Measurements from ENCODE around the gene SNTG2. TPM values are rescaled to one million over a fixed set of nuclear protein-coding genes. Genes with fewer than 3 reads are reported as not detected.

The SNTG2 gene
- total RNA-seq, 4 donors from 2014 or later, result 3.3 to 7.4 (median 4.5) TPM

DNA sequence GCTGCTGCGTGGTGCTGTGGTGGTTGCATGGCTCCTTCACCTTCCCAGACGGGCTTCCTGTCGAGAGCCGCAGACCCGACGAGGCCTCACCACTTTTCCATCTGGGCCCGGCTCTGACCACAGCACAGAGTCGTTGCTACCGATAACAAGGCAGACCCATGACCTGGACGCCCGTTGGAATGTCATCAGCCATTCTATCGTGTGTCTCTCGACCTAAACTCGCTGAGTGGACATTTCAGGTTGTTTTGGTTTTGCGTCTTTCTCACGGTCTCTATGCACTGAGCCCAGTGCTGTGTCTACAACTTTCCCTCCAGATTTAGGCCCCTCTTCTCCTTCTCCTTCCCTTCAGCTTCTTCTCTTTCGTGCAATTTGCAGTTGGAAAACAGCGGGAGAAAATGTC lies 257.9 kb downstream of the SNTG2 start:
- Histone ChIP-seq H3K36me3 (no peaks in the 10 kb centered on the region), H3K27me3 (no peaks in the 10 kb centered on the region), H3K4me1 (no peaks in the 10 kb centered on the region), H3K27ac (replicated peaks in 1 of 4) (no peak overlapping the region), H3K9me3 (peaks cover 0 to 5% (median 2%) of the 10 kb centered on the region in 4 donors), H3K4me3 (no peak overlapping the region)
- intact Hi-C loops (cut with DNase I), result no loop called here
- 90% methylated on average over 17 of the region's 18 CpGs for WGBS
- no peak for TF ChIP-seq POLR2A (IDR thresholded peaks at IDR 0.05; ENCODE audit: low read depth)
- no peak for TF ChIP-seq POLR2AphosphoS5 (IDR thresholded peaks at IDR 0.05)
- no peak for TF ChIP-seq EP300 (IDR thresholded peaks at IDR 0.05)
- TF ChIP-seq, protein P1, sequence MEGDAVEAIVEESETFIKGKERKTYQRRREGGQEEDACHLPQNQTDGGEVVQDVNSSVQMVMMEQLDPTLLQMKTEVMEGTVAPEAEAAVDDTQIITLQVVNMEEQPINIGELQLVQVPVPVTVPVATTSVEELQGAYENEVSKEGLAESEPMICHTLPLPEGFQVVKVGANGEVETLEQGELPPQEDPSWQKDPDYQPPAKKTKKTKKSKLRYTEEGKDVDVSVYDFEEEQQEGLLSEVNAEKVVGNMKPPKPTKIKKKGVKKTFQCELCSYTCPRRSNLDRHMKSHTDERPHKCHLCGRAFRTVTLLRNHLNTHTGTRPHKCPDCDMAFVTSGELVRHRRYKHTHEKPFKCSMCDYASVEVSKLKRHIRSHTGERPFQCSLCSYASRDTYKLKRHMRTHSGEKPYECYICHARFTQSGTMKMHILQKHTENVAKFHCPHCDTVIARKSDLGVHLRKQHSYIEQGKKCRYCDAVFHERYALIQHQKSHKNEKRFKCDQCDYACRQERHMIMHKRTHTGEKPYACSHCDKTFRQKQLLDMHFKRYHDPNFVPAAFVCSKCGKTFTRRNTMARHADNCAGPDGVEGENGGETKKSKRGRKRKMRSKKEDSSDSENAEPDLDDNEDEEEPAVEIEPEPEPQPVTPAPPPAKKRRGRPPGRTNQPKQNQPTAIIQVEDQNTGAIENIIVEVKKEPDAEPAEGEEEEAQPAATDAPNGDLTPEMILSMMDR (IDR thresholded peaks at IDR 0.05), result no peak
- no peak for DNase-seq (ENCODE audit: extremely low spot score)

DNA sequence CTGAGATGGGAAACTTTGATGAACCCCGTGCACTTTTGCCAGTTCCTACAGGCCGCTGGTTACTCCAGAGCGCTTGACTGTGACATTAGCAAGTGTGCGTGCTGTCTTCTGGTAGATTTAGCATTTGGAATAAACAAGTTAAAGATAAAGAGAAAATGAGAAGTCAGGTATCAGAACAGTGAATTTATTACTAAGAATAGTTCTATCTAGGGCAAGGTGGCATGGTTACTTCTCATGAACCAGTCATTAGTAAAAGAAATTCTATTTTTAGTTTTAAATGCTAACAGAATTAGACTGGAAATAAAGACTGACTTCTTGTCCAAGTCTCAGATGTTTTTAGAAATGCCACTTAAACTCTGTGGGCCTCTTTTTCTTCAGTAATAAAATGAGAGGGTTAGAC lies 258.6 kb downstream of the SNTG2 start:
- H3K27ac ChIP-seq (replicated peaks in 1 of 4), result no peak overlapping the region
- no peak overlapping the region for H3K4me3 ChIP-seq
- H3K9me3 ChIP-seq, result peaks cover 0 to 12% (median 9%) of the 10 kb centered on the region in 4 donors
- TF ChIP-seq POLR2AphosphoS5 (IDR thresholded peaks at IDR 0.05), result no peak
- no peak for TF ChIP-seq POLR2A (IDR thresholded peaks at IDR 0.05; ENCODE audit: low read depth)
- TF ChIP-seq, protein P1 (IDR thresholded peaks at IDR 0.05), result no peak
- TF ChIP-seq EP300 (IDR thresholded peaks at IDR 0.05), result no peak
- no peak for DNase-seq (ENCODE audit: extremely low spot score)
- intact Hi-C loops (cut with DNase I), result no loop called here
- H3K36me3 ChIP-seq, result no peaks in the 10 kb centered on the region
- no peaks in the 10 kb centered on the region for H3K4me1 ChIP-seq
- no peaks in the 10 kb centered on the region for H3K27me3 ChIP-seq
- 93% methylated on average over 4 of the region's 4 CpGs for WGBS

DNA sequence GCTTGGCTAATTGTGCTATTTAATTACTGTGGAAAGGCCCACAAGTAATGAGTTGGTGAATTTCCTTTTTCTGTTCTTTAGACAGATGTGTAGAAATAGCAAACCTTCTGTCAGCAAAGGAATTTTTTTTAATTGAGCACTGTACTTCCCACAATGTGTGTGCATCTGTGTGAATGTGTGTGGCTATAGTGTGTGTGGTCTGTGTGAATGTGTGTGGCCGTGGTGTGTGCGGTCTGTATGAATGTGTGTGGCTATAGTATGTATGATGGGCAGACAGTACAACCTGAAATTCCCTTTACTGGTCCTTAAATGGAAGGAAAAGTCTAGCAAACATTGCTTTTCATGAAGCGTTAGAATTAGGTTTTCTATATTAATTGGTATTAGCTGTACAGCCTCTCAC lies 259.1 kb downstream of the SNTG2 start:
- DNase-seq (ENCODE audit: extremely low spot score), result no peak
- TF ChIP-seq, protein P1 (IDR thresholded peaks at IDR 0.05), result no peak
- no peak for TF ChIP-seq POLR2A (IDR thresholded peaks at IDR 0.05; ENCODE audit: low read depth)
- TF ChIP-seq POLR2AphosphoS5 (IDR thresholded peaks at IDR 0.05), result no peak
- no peak for TF ChIP-seq EP300 (IDR thresholded peaks at IDR 0.05)
- no peak overlapping the region for H3K4me3 ChIP-seq
- H3K27ac ChIP-seq (replicated peaks in 1 of 4), result no peak overlapping the region
- H3K4me1 ChIP-seq, result no peaks in the 10 kb centered on the region
- H3K9me3 ChIP-seq, result peaks cover 0 to 14% (median 11%) of the 10 kb centered on the region in 4 donors
- H3K27me3 ChIP-seq, result no peaks in the 10 kb centered on the region
- no peaks in the 10 kb centered on the region for H3K36me3 ChIP-seq
- intact Hi-C loops (cut with DNase I), result no loop called here
- WGBS, result 93% methylated on average over 3 of the region's 3 CpGs

DNA sequence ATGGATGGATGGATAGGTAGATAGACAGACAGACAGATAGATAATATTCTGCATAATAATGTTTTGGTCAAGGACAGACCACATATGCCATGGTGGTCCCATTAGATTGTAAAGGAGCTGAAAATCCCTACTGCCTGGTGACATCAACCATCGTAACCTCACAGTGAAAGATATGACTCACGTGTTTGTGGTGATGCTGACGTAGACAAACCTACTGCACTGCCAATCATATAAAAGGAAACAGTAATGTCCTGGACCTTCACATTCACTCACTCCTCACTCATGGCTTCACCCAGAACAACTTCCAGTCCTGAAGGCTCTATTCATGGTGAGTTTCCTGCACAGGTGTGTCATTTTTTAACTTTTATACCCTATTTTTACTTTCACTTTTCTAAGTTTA lies 259.7 kb downstream of the SNTG2 start:
- intact Hi-C loops (cut with DNase I), result no loop called here
- no peak for DNase-seq (ENCODE audit: extremely low spot score)
- no peak overlapping the region for H3K4me3 ChIP-seq
- WGBS, result 92% methylated on average over 3 of the region's 3 CpGs
- no peak overlapping the region for H3K27ac ChIP-seq (replicated peaks in 1 of 4)
- H3K36me3 ChIP-seq, result no peaks in the 10 kb centered on the region
- H3K27me3 ChIP-seq, result no peaks in the 10 kb centered on the region
- H3K9me3 ChIP-seq, result peaks cover 0 to 15% (median 11%) of the 10 kb centered on the region in 4 donors
- TF ChIP-seq, protein P1 (IDR thresholded peaks at IDR 0.05), result no peak
- TF ChIP-seq POLR2A (IDR thresholded peaks at IDR 0.05; ENCODE audit: low read depth), result no peak
- no peak for TF ChIP-seq POLR2AphosphoS5 (IDR thresholded peaks at IDR 0.05)
- no peak for TF ChIP-seq EP300 (IDR thresholded peaks at IDR 0.05)
- H3K4me1 ChIP-seq, result no peaks in the 10 kb centered on the region

All from esophagus muscularis mucosa (tissue), 4 donors.